ENCODE data around the gene EML6. TPM values are rescaled to one million over a fixed set of nuclear protein-coding genes. Genes with fewer than 3 reads are reported as not detected.

Gene EML6
- total RNA-seq, 1 experiment from 2014 or later = 0.77 TPM

GRCh38 chr2:54967759-54968365 lies 244.4 kb downstream of the EML6 start:
- POLR2A ChIA-PET = interaction anchor here (0.6 to 2.3 kb wide), 4 partner anchors 12 to 190 kb away, joined by 3 to 13 read pairs (median 8); no protein-coding TSS in a partner anchor
- intact Hi-C loops (cut with micrococcal nuclease) = loop anchor here (2.0 kb wide), 1 partner anchor 63 kb away; no protein-coding TSS in a partner anchor
- no peak overlapping the region for H3K27ac Mint-ChIP-seq (ENCODE audit: low read depth, unreplicated experiment)

GRCh38 chr2:54968561-54969218 lies 245.2 kb downstream of the EML6 start:
- no peak for TF ChIP-seq CTCF (IDR thresholded peaks at IDR 0.05; ENCODE audit: unreplicated experiment)
- Mint-ChIP-seq H3K9me3 (ENCODE audit: unreplicated experiment) (no peaks in the 10 kb centered on the region), H3K4me3 (ENCODE audit: unreplicated experiment) (no peak overlapping the region), H3K36me3 (ENCODE audit: insufficient read depth, unreplicated experiment) (peaks cover 77% of the 10 kb centered on the region), H3K27me3 (ENCODE audit: insufficient read depth, unreplicated experiment) (no peaks in the 10 kb centered on the region), H3K27ac (ENCODE audit: low read depth, unreplicated experiment) (no peak overlapping the region), H3K4me1 (ENCODE audit: insufficient read depth, unreplicated experiment) (peaks cover 38% of the 10 kb centered on the region)
- ChIA-PET POLR2A (interaction anchor here (0.7 to 0.9 kb wide), 2 partner anchors 13 to 190 kb away, joined by 3 read pairs; no protein-coding TSS in a partner anchor), CTCF (interaction anchor here (1.0 to 5.3 kb wide), 4 partner anchors 12 to 81 kb away, joined by 3 to 20 read pairs (median 3); partner anchors contain the start of gene RTN4)
- no peak for DNase-seq (ENCODE audit: unreplicated experiment)
- intact Hi-C loops (cut with micrococcal nuclease) = no loop called here
- no TSS peak for BruUV-seq (replicated peaks)

More at GRCh38 chr2:54967759-54968365, 244.4 kb downstream of the EML6 start:
- CTCF ChIA-PET = interaction anchor here (1.3 kb wide), 1 partner anchor 16 kb away, joined by 3 read pairs; no protein-coding TSS in a partner anchor
- Mint-ChIP-seq H3K36me3 (ENCODE audit: insufficient read depth, unreplicated experiment) (peaks cover 78% of the 10 kb centered on the region), H3K4me1 (ENCODE audit: insufficient read depth, unreplicated experiment) (peaks cover 45% of the 10 kb centered on the region), H3K9me3 (ENCODE audit: unreplicated experiment) (no peaks in the 10 kb centered on the region), H3K4me3 (ENCODE audit: unreplicated experiment) (no peak overlapping the region), H3K27me3 (ENCODE audit: insufficient read depth, unreplicated experiment) (no peaks in the 10 kb centered on the region)
- TF ChIP-seq CTCF (IDR thresholded peaks at IDR 0.05; ENCODE audit: unreplicated experiment) = no peak
- no peak for DNase-seq (ENCODE audit: unreplicated experiment)
- no TSS peak for BruUV-seq (replicated peaks)

- Mint-ChIP-seq H3K36me3 (ENCODE audit: insufficient read depth, unreplicated experiment) (peaks cover 78% of the 10 kb centered on the region), H3K27ac (ENCODE audit: low read depth, unreplicated experiment) (no peak overlapping the region), H3K27me3 (ENCODE audit: insufficient read depth, unreplicated experiment) (no peaks in the 10 kb centered on the region), H3K4me1 (ENCODE audit: insufficient read depth, unreplicated experiment) (peaks cover 33% of the 10 kb centered on the region), H3K9me3 (ENCODE audit: unreplicated experiment) (no peaks in the 10 kb centered on the region), H3K4me3 (ENCODE audit: unreplicated experiment) (no peak overlapping the region)
- ChIA-PET CTCF (interaction anchor here (1.0 to 5.3 kb wide), 4 partner anchors 13 to 81 kb away, joined by 3 to 20 read pairs (median 3); partner anchors contain the start of gene RTN4), POLR2A (interaction anchor here (0.7 to 2.8 kb wide), 3 partner anchors 9 to 41 kb away, joined by 3 to 10 read pairs (median 7); no protein-coding TSS in a partner anchor)
- intact Hi-C loops (cut with micrococcal nuclease) = no loop called here
- BruUV-seq (replicated peaks) = no TSS peak
- no peak for DNase-seq (ENCODE audit: unreplicated experiment)
- TF ChIP-seq CTCF (IDR thresholded peaks at IDR 0.05; ENCODE audit: unreplicated experiment) = no peak
Observed at GRCh38 chr2:54969295-54969939, 246.0 kb downstream of the EML6 start.

GRCh38 chr2:54969940-54970338 lies 246.5 kb downstream of the EML6 start:
- Mint-ChIP-seq H3K4me3 (ENCODE audit: unreplicated experiment) (no peak overlapping the region), H3K27me3 (ENCODE audit: insufficient read depth, unreplicated experiment) (no peaks in the 10 kb centered on the region), H3K36me3 (ENCODE audit: insufficient read depth, unreplicated experiment) (peaks cover 81% of the 10 kb centered on the region), H3K4me1 (ENCODE audit: insufficient read depth, unreplicated experiment) (peaks cover 32% of the 10 kb centered on the region), H3K27ac (ENCODE audit: low read depth, unreplicated experiment) (no peak overlapping the region), H3K9me3 (ENCODE audit: unreplicated experiment) (no peaks in the 10 kb centered on the region)
- no peak for TF ChIP-seq CTCF (IDR thresholded peaks at IDR 0.05; ENCODE audit: unreplicated experiment)
- DNase-seq (ENCODE audit: unreplicated experiment) = no peak
- ChIA-PET CTCF (interaction anchor here (0.6 to 5.3 kb wide), 3 partner anchors 14 to 70 kb away, joined by 3 to 20 read pairs (median 3); no protein-coding TSS in a partner anchor), POLR2A (interaction anchor here (0.9 to 2.8 kb wide), 4 partner anchors 9 to 44 kb away, joined by 3 to 10 read pairs (median 6); no protein-coding TSS in a partner anchor)
- intact Hi-C loops (cut with micrococcal nuclease) = no loop called here
- BruUV-seq (replicated peaks) = no TSS peak

Measured in MCF 10A (cell line).